ENCODE measurements around the gene SH3GLB2.
A peak's percentile ranks its signal among the peaks of the same experiment; 100 is the strongest.

SH3GLB2 gene

GRCh38 chr9:129027685-129028191 lies 393 bp downstream of the SH3GLB2 start:
- no peaks in the 10 kb centered on the region; the same call in 1 of the 2 replicates for H3K4me1 ChIP-seq (ENCODE audit: insufficient read depth, low read length)
- H3K9ac ChIP-seq (ENCODE audit: low read depth, low read length): peak overlapping the region; percentile 76; the same call in 1 of the 2 replicates
- no peaks in the 10 kb centered on the region for H3K36me3 ChIP-seq (ENCODE audit: insufficient read depth, low read depth, low read length)
- peak overlapping the region; percentile 75 for H3K4me3 ChIP-seq (ENCODE audit: low read length)
- no peak overlapping the region for H3K27ac ChIP-seq (ENCODE audit: low read length)
- no peaks in the 10 kb centered on the region for H3K9me3 ChIP-seq (ENCODE audit: insufficient read depth, low read depth, low read length)
- H3K27me3 ChIP-seq (ENCODE audit: insufficient read depth, low read length): no peaks in the 10 kb centered on the region

GRCh38 chr9:129027224-129027684 lies 877 bp downstream of the SH3GLB2 start:
- H3K27ac ChIP-seq (ENCODE audit: low read length): no peak overlapping the region
- peak overlapping the region; percentile 75 for H3K4me3 ChIP-seq (ENCODE audit: low read length)
- peak overlapping the region; percentile 76; the same call in 1 of the 2 replicates for H3K9ac ChIP-seq (ENCODE audit: low read depth, low read length)
- no peaks in the 10 kb centered on the region for H3K9me3 ChIP-seq (ENCODE audit: insufficient read depth, low read depth, low read length)
- H3K27me3 ChIP-seq (ENCODE audit: insufficient read depth, low read length): no peaks in the 10 kb centered on the region
- no peaks in the 10 kb centered on the region for H3K36me3 ChIP-seq (ENCODE audit: insufficient read depth, low read depth, low read length)
- H3K4me1 ChIP-seq (ENCODE audit: insufficient read depth, low read length): no peaks in the 10 kb centered on the region; the same call in 1 of the 2 replicates

DNA sequence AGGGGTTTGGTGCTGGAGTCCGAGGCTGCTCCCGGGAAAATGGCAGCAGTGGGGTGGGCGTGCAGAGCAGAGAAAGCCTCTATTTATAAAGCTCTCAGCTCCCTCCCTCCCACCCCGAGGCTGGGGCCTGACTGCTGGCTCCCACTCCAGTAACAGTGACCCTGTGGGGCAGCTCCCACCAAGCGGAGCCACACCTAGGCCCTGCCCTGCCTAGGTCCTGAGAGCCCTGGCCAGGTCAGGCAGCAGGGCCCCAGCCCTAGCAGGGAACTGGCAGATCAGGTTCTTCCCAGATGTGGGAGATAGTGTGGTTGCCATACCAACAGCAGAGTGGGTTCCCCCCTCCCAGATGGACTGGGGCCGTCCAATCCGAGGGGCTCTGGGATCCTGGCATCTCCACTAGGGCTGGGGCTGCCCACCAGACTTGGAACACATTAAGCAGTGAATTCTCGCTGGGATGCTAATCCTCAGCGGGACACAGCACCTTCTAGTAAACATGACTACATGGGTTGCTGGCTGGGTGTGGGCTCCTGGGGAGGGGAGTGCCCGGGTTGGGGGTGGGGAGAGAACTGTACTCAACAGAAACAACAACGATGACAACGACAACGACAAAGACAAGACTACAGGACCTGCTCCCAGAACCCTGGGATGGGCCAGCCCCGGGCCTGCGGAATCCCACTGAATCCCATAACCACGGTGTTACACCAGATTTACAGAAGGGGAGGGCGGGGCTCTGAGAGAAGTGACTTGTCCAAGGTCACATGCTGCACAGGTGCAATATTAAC lies 1.5 kb downstream of the SH3GLB2 start:
- Histone ChIP-seq H3K27ac (ENCODE audit: low read length) (no peak overlapping the region), H3K9me3 (ENCODE audit: insufficient read depth, low read depth, low read length) (no peaks in the 10 kb centered on the region), H3K36me3 (ENCODE audit: insufficient read depth, low read depth, low read length) (no peaks in the 10 kb centered on the region), H3K27me3 (ENCODE audit: insufficient read depth, low read length) (no peaks in the 10 kb centered on the region), H3K9ac (ENCODE audit: low read depth, low read length) (no peak overlapping the region; the same call in 1 of the 2 replicates), H3K4me1 (ENCODE audit: insufficient read depth, low read length) (no peaks in the 10 kb centered on the region; the same call in 1 of the 2 replicates), H3K4me3 (ENCODE audit: low read length) (peak overlapping the region; percentile 75)

GRCh38 chr9:129023908-129024233 lies 4.3 kb downstream of the SH3GLB2 start:
- H3K4me3 ChIP-seq (ENCODE audit: low read length): no peak overlapping the region
- H3K4me1 ChIP-seq (ENCODE audit: insufficient read depth, low read length): no peaks in the 10 kb centered on the region; the same call in 1 of the 2 replicates
- H3K36me3 ChIP-seq (ENCODE audit: insufficient read depth, low read depth, low read length): peaks cover 5% of the 10 kb centered on the region; the same call in 1 of the 2 replicates
- H3K9me3 ChIP-seq (ENCODE audit: insufficient read depth, low read depth, low read length): no peaks in the 10 kb centered on the region
- H3K27ac ChIP-seq (ENCODE audit: low read length): no peak overlapping the region
- H3K9ac ChIP-seq (ENCODE audit: low read depth, low read length): 0 out of 2 replicates have a peak overlapping the region, but pooled peaks have one; percentile 32
- no peaks in the 10 kb centered on the region for H3K27me3 ChIP-seq (ENCODE audit: insufficient read depth, low read length)

DNA sequence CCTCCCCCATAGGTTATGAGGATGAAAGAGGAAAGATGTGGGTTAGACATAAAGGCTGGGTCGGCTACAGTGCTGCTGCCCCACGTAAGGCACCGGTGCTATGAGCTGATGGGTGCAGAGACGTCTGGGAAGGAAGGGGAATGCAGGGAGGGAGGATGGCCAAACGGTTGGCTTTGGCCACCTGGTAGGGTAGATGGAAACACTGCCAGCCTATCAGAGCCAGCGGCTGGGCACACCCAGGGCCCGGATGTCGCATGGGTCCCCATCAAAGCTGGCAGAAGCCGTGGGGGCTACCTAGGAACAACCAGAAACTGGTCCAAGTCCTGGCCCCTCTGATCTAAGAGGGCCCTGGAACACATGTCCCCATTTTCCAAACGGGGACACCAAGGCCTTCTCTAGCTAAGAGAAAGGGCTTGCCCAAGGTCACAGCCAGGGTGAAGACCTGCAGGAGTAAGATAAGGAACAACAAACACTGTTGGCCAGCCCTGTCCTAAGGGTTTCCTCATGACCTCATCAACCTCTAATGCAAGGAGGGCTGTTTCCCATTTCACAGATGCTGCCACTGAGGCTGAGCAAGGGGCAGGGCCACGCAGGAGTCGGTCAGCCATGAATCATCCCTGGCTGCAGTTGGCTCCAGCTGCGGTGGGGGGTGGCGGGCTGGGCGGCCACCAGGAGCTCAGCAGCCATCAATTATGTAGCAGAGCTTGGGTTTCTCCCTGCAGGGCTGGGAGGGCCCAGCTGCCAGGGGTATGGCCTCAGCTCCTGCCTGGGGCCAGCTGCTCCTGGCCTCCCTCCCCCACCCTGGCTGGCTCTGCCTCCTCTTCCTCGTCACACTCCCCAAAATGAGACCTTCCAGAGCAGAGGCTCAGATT lies 4.9 kb downstream of the SH3GLB2 start:
- H3K27ac ChIP-seq (ENCODE audit: low read length): no peak overlapping the region
- no peak overlapping the region for H3K4me3 ChIP-seq (ENCODE audit: low read length)
- no peaks in the 10 kb centered on the region for H3K27me3 ChIP-seq (ENCODE audit: insufficient read depth, low read length)
- 0 out of 2 replicates have a peak overlapping the region, but pooled peaks have one; percentile 32 for H3K9ac ChIP-seq (ENCODE audit: low read depth, low read length)
- H3K4me1 ChIP-seq (ENCODE audit: insufficient read depth, low read length): no peaks in the 10 kb centered on the region; the same call in 1 of the 2 replicates
- H3K9me3 ChIP-seq (ENCODE audit: insufficient read depth, low read depth, low read length): no peaks in the 10 kb centered on the region
- peaks cover 6% of the 10 kb centered on the region; the same call in 1 of the 2 replicates for H3K36me3 ChIP-seq (ENCODE audit: insufficient read depth, low read depth, low read length)

GRCh38 chr9:129022037-129022436 lies 6.1 kb downstream of the SH3GLB2 start:
- H3K9me3 ChIP-seq (ENCODE audit: insufficient read depth, low read depth, low read length): no peaks in the 10 kb centered on the region
- no peak overlapping the region for H3K4me3 ChIP-seq (ENCODE audit: low read length)
- no peaks in the 10 kb centered on the region; the same call in 1 of the 2 replicates for H3K4me1 ChIP-seq (ENCODE audit: insufficient read depth, low read length)
- H3K36me3 ChIP-seq (ENCODE audit: insufficient read depth, low read depth, low read length): peaks cover 6% of the 10 kb centered on the region; the same call in 1 of the 2 replicates
- H3K27ac ChIP-seq (ENCODE audit: low read length): no peak overlapping the region
- H3K9ac ChIP-seq (ENCODE audit: low read depth, low read length): no peak overlapping the region
- no peaks in the 10 kb centered on the region for H3K27me3 ChIP-seq (ENCODE audit: insufficient read depth, low read length)

DNA sequence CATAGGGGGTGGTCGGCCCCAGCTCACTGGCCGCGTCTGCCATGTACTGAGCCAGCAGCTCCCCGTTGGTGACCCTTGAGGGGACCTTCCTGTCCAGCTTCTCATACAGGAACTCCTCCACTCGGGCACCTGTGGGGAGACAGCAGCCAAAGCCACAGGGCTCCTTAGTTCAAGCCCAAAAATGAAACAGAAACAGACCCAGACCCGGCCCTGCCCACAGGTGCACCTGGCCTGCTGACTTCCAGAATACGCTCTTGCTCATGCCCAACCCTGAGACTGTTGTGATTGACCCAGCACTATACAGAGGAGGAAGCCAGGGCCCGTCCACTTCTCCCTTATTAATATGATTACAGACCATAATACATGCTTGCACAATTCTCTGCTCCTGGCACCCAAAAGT lies 7.0 kb downstream of the SH3GLB2 start:
- Histone ChIP-seq H3K9ac (ENCODE audit: low read depth, low read length) (no peak overlapping the region), H3K9me3 (ENCODE audit: insufficient read depth, low read depth, low read length) (no peaks in the 10 kb centered on the region), H3K27me3 (ENCODE audit: insufficient read depth, low read length) (no peaks in the 10 kb centered on the region), H3K4me3 (ENCODE audit: low read length) (no peak overlapping the region), H3K36me3 (ENCODE audit: insufficient read depth, low read depth, low read length) (peaks cover 6% of the 10 kb centered on the region; the same call in 1 of the 2 replicates), H3K27ac (ENCODE audit: low read length) (no peak overlapping the region), H3K4me1 (ENCODE audit: insufficient read depth, low read length) (no peaks in the 10 kb centered on the region; the same call in 1 of the 2 replicates)

- no peaks in the 10 kb centered on the region for H3K27me3 ChIP-seq (ENCODE audit: insufficient read depth, low read length)
- H3K36me3 ChIP-seq (ENCODE audit: insufficient read depth, low read depth, low read length): peaks cover 46% of the 10 kb centered on the region
- H3K4me1 ChIP-seq (ENCODE audit: insufficient read depth, low read length): no peaks in the 10 kb centered on the region
- no peak overlapping the region for H3K27ac ChIP-seq (ENCODE audit: low read length)
- H3K9ac ChIP-seq (ENCODE audit: low read depth, low read length): no peak overlapping the region
- no peaks in the 10 kb centered on the region for H3K9me3 ChIP-seq (ENCODE audit: insufficient read depth, low read depth, low read length)
- H3K4me3 ChIP-seq (ENCODE audit: low read length): no peak overlapping the region
These were observed 13.5 kb downstream of the SH3GLB2 start for GRCh38 chr9:129014608-129015007.

DNA sequence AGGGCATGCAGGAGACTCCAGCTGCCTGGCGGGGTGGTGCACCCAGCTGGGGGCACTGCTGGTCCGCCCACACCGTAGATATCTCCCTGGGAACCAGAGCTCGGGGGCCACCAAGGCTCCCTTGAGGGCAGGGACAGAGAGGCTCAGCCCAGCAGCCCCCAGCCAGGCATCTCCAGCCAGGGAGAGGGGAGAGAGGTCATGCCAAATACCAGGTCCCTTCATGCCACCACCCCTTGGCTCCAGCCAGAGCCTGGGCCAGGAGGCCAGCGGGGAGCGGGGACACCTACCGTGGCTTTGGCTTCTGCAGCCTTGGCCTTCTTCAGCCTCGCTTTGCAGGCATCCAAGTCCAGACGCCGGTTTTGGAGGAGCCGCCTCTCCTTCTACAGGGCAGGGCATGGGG lies 14.0 kb downstream of the SH3GLB2 start:
- H3K27me3 ChIP-seq (ENCODE audit: insufficient read depth, low read length): no peaks in the 10 kb centered on the region
- H3K4me1 ChIP-seq (ENCODE audit: insufficient read depth, low read length): no peaks in the 10 kb centered on the region
- H3K4me3 ChIP-seq (ENCODE audit: low read length): no peak overlapping the region
- H3K36me3 ChIP-seq (ENCODE audit: insufficient read depth, low read depth, low read length): peaks cover 44% of the 10 kb centered on the region
- H3K27ac ChIP-seq (ENCODE audit: low read length): no peak overlapping the region
- H3K9me3 ChIP-seq (ENCODE audit: insufficient read depth, low read depth, low read length): no peaks in the 10 kb centered on the region
- H3K9ac ChIP-seq (ENCODE audit: low read depth, low read length): no peak overlapping the region

- no peaks in the 10 kb centered on the region for H3K4me1 ChIP-seq (ENCODE audit: insufficient read depth, low read length)
- no peaks in the 10 kb centered on the region for H3K27me3 ChIP-seq (ENCODE audit: insufficient read depth, low read length)
- no peaks in the 10 kb centered on the region for H3K9me3 ChIP-seq (ENCODE audit: insufficient read depth, low read depth, low read length)
- H3K9ac ChIP-seq (ENCODE audit: low read depth, low read length): no peak overlapping the region
- peaks cover 43% of the 10 kb centered on the region for H3K36me3 ChIP-seq (ENCODE audit: insufficient read depth, low read depth, low read length)
- no peak overlapping the region for H3K27ac ChIP-seq (ENCODE audit: low read length)
- H3K4me3 ChIP-seq (ENCODE audit: low read length): no peak overlapping the region
These were observed 14.5 kb downstream of the SH3GLB2 start for GRCh38 chr9:129013674-129014073.

- no peaks in the 10 kb centered on the region for H3K9me3 ChIP-seq (ENCODE audit: insufficient read depth, low read depth, low read length)
- no peak overlapping the region for H3K4me3 ChIP-seq (ENCODE audit: low read length)
- no peaks in the 10 kb centered on the region for H3K4me1 ChIP-seq (ENCODE audit: insufficient read depth, low read length)
- no peak overlapping the region for H3K27ac ChIP-seq (ENCODE audit: low read length)
- peaks cover 48% of the 10 kb centered on the region for H3K36me3 ChIP-seq (ENCODE audit: insufficient read depth, low read depth, low read length)
- H3K27me3 ChIP-seq (ENCODE audit: insufficient read depth, low read length): no peaks in the 10 kb centered on the region
- no peak overlapping the region for H3K9ac ChIP-seq (ENCODE audit: low read depth, low read length)
These were observed 15.2 kb downstream of the SH3GLB2 start for GRCh38 chr9:129012893-129013448.
